HEK293T (cell line): Measurements from ENCODE around the gene KDM4C.

Experiments
- BHLHE40 ChIP-seq: fragments of 450-650 bp; IDR thresholded peaks from 2 replicates; pipeline ENCODE4 v1.6.1; 2016; ENCODE audit warnings: mild to moderate bottlenecking, moderate library complexity, borderline replicate concordance
- CTBP1 ChIP-seq: fragments of 450-650 bp; IDR thresholded peaks from 2 replicates; pipeline ENCODE4 v1.6.1; 2016; ENCODE audit warnings: borderline replicate concordance
- FOXA1 ChIP-seq: fragments of 450-650 bp; IDR thresholded peaks from 2 replicates; pipeline ENCODE4 v1.6.1; 2016; ENCODE audit warnings: mild to moderate bottlenecking
- FOXK2 ChIP-seq: fragments of 450-650 bp; IDR thresholded peaks from 2 replicates; pipeline ENCODE4 v1.6.1; 2016; ENCODE audit warnings: mild to moderate bottlenecking
- FOXM1 ChIP-seq: fragments of 450-650 bp; IDR thresholded peaks from 2 replicates; pipeline ENCODE4 v1.6.1; 2017; ENCODE audit warnings: mild to moderate bottlenecking, borderline replicate concordance
- L3MBTL2 ChIP-seq: fragments of 450-650 bp; conservative IDR thresholded peaks from 2 replicates; pipeline ENCODE4 v1.6.1; 2016; ENCODE audit warnings: mild to moderate bottlenecking
- NFRKB ChIP-seq: fragments of 450-650 bp; IDR thresholded peaks from 2 replicates; pipeline ENCODE4 v1.6.1; 2016; ENCODE audit warnings: mild to moderate bottlenecking, moderate library complexity
- SUZ12 ChIP-seq: fragments of 450-650 bp; IDR thresholded peaks from 2 replicates; pipeline ENCODE4 v1.6.1; 2016; ENCODE audit warnings: mild to moderate bottlenecking
- TARDBP ChIP-seq: fragments of 450-650 bp; IDR thresholded peaks from 2 replicates; pipeline ENCODE4 v1.6.1; 2016
- ZNF384 ChIP-seq: fragments of 450-650 bp; IDR thresholded peaks from 2 replicates; pipeline ENCODE4 v1.6.1; 2016
- TF ChIP-seq, protein P1 (sequence below): fragments of 450-650 bp; IDR thresholded peaks from 2 replicates; pipeline ENCODE4 v1.6.1; 2016

GRCh38 chr9:6771722-6772121 is 13.9 kb downstream of the KDM4C start:
- TF ChIP-seq, protein P1, sequence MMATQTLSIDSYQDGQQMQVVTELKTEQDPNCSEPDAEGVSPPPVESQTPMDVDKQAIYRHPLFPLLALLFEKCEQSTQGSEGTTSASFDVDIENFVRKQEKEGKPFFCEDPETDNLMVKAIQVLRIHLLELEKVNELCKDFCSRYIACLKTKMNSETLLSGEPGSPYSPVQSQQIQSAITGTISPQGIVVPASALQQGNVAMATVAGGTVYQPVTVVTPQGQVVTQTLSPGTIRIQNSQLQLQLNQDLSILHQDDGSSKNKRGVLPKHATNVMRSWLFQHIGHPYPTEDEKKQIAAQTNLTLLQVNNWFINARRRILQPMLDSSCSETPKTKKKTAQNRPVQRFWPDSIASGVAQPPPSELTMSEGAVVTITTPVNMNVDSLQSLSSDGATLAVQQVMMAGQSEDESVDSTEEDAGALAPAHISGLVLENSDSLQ = no peak
- TF ChIP-seq FOXM1 (no peak), ZNF384 (no peak), L3MBTL2 (no peak), BHLHE40 (no peak), CTBP1 (no peak), FOXK2 (no peak), FOXA1 (no peak), SUZ12 (no peak), NFRKB (no peak), TARDBP (no peak)
